HCT116 (cell line): ENCODE measurements around the gene TFCP2L1. TPM values are rescaled to one million over a fixed set of nuclear protein-coding genes. Genes with fewer than 3 reads are reported as not detected.

Source experiments
- ATAC-seq: fragments of 200-7000 bp; cut with Tn5 transposase; 2 replicates; pipeline ENCODE4 v1.9.1; 2020; ENCODE audit warnings: mild to moderate bottlenecking, moderate library complexity
- BruUV-seq: library from RNA; stranded (reverse); fragments of 400-500 nt; replicated peaks from 2 replicates; lab custom pipeline; 2021; lab: Mats Ljungman, UMichigan
- CTCF ChIA-PET: fragments of 300-600 bp; sonication (Branson Sonifier 250); formaldehyde crosslinking; loops from one replicate; lab custom pipeline; 2021; ENCODE audit warnings: antibody characterized with exemption; lab: Charles Lee
- POLR2A ChIA-PET: fragments of 300-600, 350-600 bp; sonication (Branson Sonifier 250); formaldehyde crosslinking; loops from one replicate; lab custom pipeline; 2021; ENCODE audit warnings: antibody characterized with exemption; lab: Charles Lee
- RAD21 ChIA-PET, 2 experiments: fragments of 300-600 bp; sonication (Branson Sonifier 250); formaldehyde crosslinking; loops; one replicate each; lab custom pipeline; 2023; ENCODE audit warnings: low total read pairs in 2 of 2; ENCODE audit not compliant: uncharacterized antibody in 2 of 2, unreplicated experiment in 2 of 2, low non-redundant PET in 1 of 2; lab: Charles Lee
- DNase-seq: peaks from one replicate; pipeline ENCODE4 v3.0.0-alpha.2; 2010; ENCODE audit warnings: low read depth, low spot score
- H2AFZ ChIP-seq: fragments of 200-600 bp; shearing (Covaris generic), sonication (generic); 2 replicates; pipeline ENCODE4 v1.6.1; 2017; ENCODE audit warnings: low read depth, mixed run types, mixed read lengths, antibody characterized with exemption, low read length; ENCODE audit not compliant: poor library complexity, severe bottlenecking
- H3K27ac ChIP-seq: 2 replicates; pipeline ENCODE4 v1.5.1; 2012; ENCODE audit warnings: low read depth, low read length
- H3K27me3 ChIP-seq: fragments of 200-600 bp; sonication (generic); 2 replicates; pipeline ENCODE4 v1.6.1; 2016; ENCODE audit warnings: mixed run types, low read length, mixed read lengths; ENCODE audit not compliant: insufficient read depth
- H3K36me3 ChIP-seq, 2 experiments: fragments of 200-500 bp in 1 of 2; fragments of 200-600 bp in 1 of 2; sonication (Bioruptor generic) in 1 of 2; sonication (generic) in 1 of 2; 2 replicates each; pipeline versions ENCODE4 v1.5.1 to v1.6.1; 2014 to 2016; ENCODE audit warnings: low read length in 2 of 2, inconsistent platforms in 1 of 2, mixed read lengths in 1 of 2, mixed run types in 1 of 2; ENCODE audit not compliant: insufficient read depth in 2 of 2, control insufficient read depth in 1 of 2
- H3K4me1 ChIP-seq, 2 experiments: fragments of 200-600 bp in 1 of 2; sonication (generic) in 1 of 2; 2 replicates each; pipeline versions ENCODE4 v1.5.1 to v1.6.1; 2012 to 2017; ENCODE audit warnings: low read length in 2 of 2, inconsistent platforms in 1 of 2, mild to moderate bottlenecking in 1 of 2, mixed read lengths in 1 of 2, mixed run types in 1 of 2, moderate library complexity in 1 of 2; ENCODE audit not compliant: insufficient read depth in 2 of 2, control insufficient read depth in 1 of 2
- H3K4me2 ChIP-seq: fragments of 200-600 bp; sonication (generic); 2 replicates; pipeline ENCODE4 v1.6.1; 2017; ENCODE audit warnings: mixed run types, low read length, mixed read lengths
- H3K4me3 ChIP-seq, 2 experiments: fragments of 200-600 bp in 1 of 2; sonication (generic) in 1 of 2; replicated peaks in 1 of 2; 2 replicates each; pipeline ENCODE4 v1.5.1; 2011 to 2016; ENCODE audit warnings: low read length in 2 of 2, control low read depth in 1 of 2, low read depth in 1 of 2, mild to moderate bottlenecking in 1 of 2, mixed read lengths in 1 of 2, mixed run types in 1 of 2
- H3K79me2 ChIP-seq: fragments of 200-600 bp; sonication (generic); 2 replicates; pipeline ENCODE4 v1.6.1; 2017; ENCODE audit warnings: mild to moderate bottlenecking, mixed run types, low read length, moderate library complexity, mixed read lengths; ENCODE audit not compliant: insufficient read depth
- H3K9ac ChIP-seq: fragments of 200-600 bp; sonication (generic); 2 replicates; pipeline ENCODE4 v1.6.1; 2016; ENCODE audit warnings: low read length, mixed read lengths
- H3K9me2 ChIP-seq: fragments of 200-600 bp; sonication (generic), shearing (Covaris generic); 2 replicates; pipeline ENCODE4 v1.6.1; 2017; ENCODE audit warnings: mixed run types, mild to moderate bottlenecking, moderate library complexity; ENCODE audit not compliant: insufficient read depth
- H3K9me3 ChIP-seq, 2 experiments: fragments of 200-500 bp in 1 of 2; fragments of 200-600 bp in 1 of 2; sonication (Bioruptor generic) in 1 of 2; sonication (generic) in 1 of 2; 2 replicates each; pipeline ENCODE4 v1.6.1; 2014 to 2017; ENCODE audit warnings: low read length in 2 of 2, mixed read lengths in 2 of 2, inconsistent platforms in 1 of 2, low read depth in 1 of 2, mild to moderate bottlenecking in 1 of 2, mixed run types in 1 of 2, moderate library complexity in 1 of 2; ENCODE audit not compliant: control insufficient read depth in 1 of 2, insufficient read depth in 1 of 2
- H4K20me1 ChIP-seq: fragments of 200-600 bp; sonication (generic), shearing (Covaris generic); 2 replicates; pipeline ENCODE4 v1.6.1; 2017; ENCODE audit warnings: mixed run types, mild to moderate bottlenecking, moderate library complexity; ENCODE audit not compliant: insufficient read depth
- CEBPB ChIP-seq: IDR thresholded peaks from 2 replicates; pipeline ENCODE4 v1.6.1; 2012; ENCODE audit warnings: low read depth
- EGR1 ChIP-seq: IDR thresholded peaks from 2 replicates; pipeline ENCODE4 v1.6.1; 2012; ENCODE audit warnings: low read depth
- FOSL1 ChIP-seq: IDR thresholded peaks from 2 replicates; pipeline ENCODE4 v1.6.1; 2012; ENCODE audit warnings: low read depth
- POLR2A ChIP-seq: IDR thresholded peaks from 2 replicates; pipeline ENCODE4 v1.7.0; 2011; ENCODE audit warnings: borderline replicate concordance; ENCODE audit not compliant: insufficient read depth, insufficient read length; ENCODE audit errors: extremely low read depth
- POLR2AphosphoS5 ChIP-seq: IDR thresholded peaks from 2 replicates; pipeline ENCODE4 v1.6.1; 2011; ENCODE audit warnings: mild to moderate bottlenecking, low read depth, low read length, moderate library complexity
- RAD21 ChIP-seq: IDR thresholded peaks from 2 replicates; pipeline ENCODE4 v1.6.1; 2012; ENCODE audit warnings: low read depth, mild to moderate bottlenecking
- SRF ChIP-seq: IDR thresholded peaks from 2 replicates; pipeline ENCODE4 v1.6.1; 2012; ENCODE audit warnings: low read depth
- TCF7L2 ChIP-seq: IDR thresholded peaks from 2 replicates; pipeline ENCODE4 v1.7.0; 2011; ENCODE audit warnings: borderline replicate concordance, inconsistent platforms; ENCODE audit not compliant: insufficient read depth, insufficient read length; ENCODE audit errors: extremely low read depth
- intact Hi-C: fragments of 100-400 bp; cut with micrococcal nuclease; formaldehyde crosslinking; loops from 2 replicates; pipeline ENCODE4 v1.10.0; 2022
- total RNA-seq: library from RNA; stranded (reverse); gene quantifications from one replicate; pipeline ENCODE4 v1.2.1, GENCODE V29; 2021; ENCODE audit not compliant: unreplicated experiment
- TF ChIP-seq, protein P1 (sequence below), 3 experiments: fragments of 200-600 bp in 1 of 3; sonication (generic) in 1 of 3; IDR thresholded peaks in 2 of 3; conservative IDR thresholded peaks in 1 of 3; 2 replicates each; pipeline ENCODE4 v1.5.1; 2012 to 2017; ENCODE audit warnings: low read depth in 2 of 3, low read length in 2 of 3, antibody characterized with exemption in 1 of 3, borderline replicate concordance in 1 of 3, control low read depth in 1 of 3, mild to moderate bottlenecking in 1 of 3, mixed read lengths in 1 of 3, mixed run types in 1 of 3, moderate library complexity in 1 of 3; ENCODE audit not compliant: insufficient read depth in 1 of 3
- TF ChIP-seq, protein P2 (sequence below): IDR thresholded peaks from 2 replicates; pipeline ENCODE4 v1.6.1; 2012; ENCODE audit warnings: low read depth
- TF ChIP-seq, protein P3 (sequence below): IDR thresholded peaks from 2 replicates; pipeline ENCODE4 v1.6.1; 2011; ENCODE audit warnings: mild to moderate bottlenecking, low read length, moderate library complexity; ENCODE audit not compliant: insufficient replicate concordance; ENCODE audit errors: extremely low read depth

TFCP2L1 gene
- total RNA-seq, 1 experiment from 2014 or later = 8.4 TPM

DNA sequence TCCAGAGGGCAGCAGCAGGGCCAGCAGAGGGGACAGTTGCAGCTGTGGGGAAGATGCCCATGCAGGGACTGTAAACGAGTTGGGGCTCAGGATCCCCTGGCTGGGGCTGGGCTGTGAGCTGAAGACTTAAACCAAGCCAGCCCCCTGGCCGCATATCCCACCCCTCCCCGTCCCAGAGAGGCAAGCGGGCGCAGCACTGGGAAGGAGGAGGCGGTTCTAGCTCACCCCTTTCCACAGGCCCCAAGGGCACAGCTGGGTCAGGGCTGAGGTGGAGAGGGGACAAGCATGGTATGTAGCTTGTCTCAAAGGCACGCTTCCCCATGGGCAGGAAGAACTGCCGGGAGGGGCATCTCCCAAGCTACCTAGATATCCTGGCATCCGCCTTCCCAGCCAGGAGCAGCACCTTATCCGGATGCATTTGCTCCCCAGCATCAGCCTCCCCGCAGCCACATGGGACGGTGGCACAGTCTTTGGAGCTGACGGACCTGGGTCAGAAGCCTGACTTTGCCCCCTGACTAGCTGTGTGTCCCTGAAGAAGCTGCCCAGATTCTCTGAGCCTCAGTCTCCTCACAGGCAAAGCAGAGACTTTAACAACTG lies 75.9 kb downstream of the TFCP2L1 start:
- H3K4me3 ChIP-seq = no peak overlapping the region
- BruUV-seq = no TSS peak
- ChIA-PET RAD21 (no interaction called here), POLR2A (no interaction called here), CTCF (no interaction called here)
- no peak overlapping the region for H3K9ac ChIP-seq
- H3K36me3 ChIP-seq = no peaks in the 10 kb centered on the region
- peaks cover 0 to 32% of the 10 kb centered on the region in 2 experiments; a peak in 3 of 4 replicates for H3K4me1 ChIP-seq
- H2AFZ ChIP-seq = no peak overlapping the region
- no peaks in the 10 kb centered on the region for H3K79me2 ChIP-seq
- H3K9me3 ChIP-seq = no peaks in the 10 kb centered on the region
- H3K27me3 ChIP-seq = no peaks in the 10 kb centered on the region
- TF ChIP-seq CEBPB (no peak), RAD21 (no peak), EGR1 (no peak), SRF (no peak), POLR2AphosphoS5 (no peak), TCF7L2 (no peak), POLR2A (no peak), FOSL1 (no peak)
- TF ChIP-seq, protein P1, sequence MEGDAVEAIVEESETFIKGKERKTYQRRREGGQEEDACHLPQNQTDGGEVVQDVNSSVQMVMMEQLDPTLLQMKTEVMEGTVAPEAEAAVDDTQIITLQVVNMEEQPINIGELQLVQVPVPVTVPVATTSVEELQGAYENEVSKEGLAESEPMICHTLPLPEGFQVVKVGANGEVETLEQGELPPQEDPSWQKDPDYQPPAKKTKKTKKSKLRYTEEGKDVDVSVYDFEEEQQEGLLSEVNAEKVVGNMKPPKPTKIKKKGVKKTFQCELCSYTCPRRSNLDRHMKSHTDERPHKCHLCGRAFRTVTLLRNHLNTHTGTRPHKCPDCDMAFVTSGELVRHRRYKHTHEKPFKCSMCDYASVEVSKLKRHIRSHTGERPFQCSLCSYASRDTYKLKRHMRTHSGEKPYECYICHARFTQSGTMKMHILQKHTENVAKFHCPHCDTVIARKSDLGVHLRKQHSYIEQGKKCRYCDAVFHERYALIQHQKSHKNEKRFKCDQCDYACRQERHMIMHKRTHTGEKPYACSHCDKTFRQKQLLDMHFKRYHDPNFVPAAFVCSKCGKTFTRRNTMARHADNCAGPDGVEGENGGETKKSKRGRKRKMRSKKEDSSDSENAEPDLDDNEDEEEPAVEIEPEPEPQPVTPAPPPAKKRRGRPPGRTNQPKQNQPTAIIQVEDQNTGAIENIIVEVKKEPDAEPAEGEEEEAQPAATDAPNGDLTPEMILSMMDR (IDR thresholded peaks at IDR 0.05 in 2 of 3, conservative IDR thresholded peaks at IDR 0.05 in 1 of 3; ENCODE audit: borderline replicate concordance in 1 of 3, insufficient read depth in 1 of 3, low read depth in 2 of 3, low read length in 2 of 3) = no peak
- TF ChIP-seq, protein P2, sequence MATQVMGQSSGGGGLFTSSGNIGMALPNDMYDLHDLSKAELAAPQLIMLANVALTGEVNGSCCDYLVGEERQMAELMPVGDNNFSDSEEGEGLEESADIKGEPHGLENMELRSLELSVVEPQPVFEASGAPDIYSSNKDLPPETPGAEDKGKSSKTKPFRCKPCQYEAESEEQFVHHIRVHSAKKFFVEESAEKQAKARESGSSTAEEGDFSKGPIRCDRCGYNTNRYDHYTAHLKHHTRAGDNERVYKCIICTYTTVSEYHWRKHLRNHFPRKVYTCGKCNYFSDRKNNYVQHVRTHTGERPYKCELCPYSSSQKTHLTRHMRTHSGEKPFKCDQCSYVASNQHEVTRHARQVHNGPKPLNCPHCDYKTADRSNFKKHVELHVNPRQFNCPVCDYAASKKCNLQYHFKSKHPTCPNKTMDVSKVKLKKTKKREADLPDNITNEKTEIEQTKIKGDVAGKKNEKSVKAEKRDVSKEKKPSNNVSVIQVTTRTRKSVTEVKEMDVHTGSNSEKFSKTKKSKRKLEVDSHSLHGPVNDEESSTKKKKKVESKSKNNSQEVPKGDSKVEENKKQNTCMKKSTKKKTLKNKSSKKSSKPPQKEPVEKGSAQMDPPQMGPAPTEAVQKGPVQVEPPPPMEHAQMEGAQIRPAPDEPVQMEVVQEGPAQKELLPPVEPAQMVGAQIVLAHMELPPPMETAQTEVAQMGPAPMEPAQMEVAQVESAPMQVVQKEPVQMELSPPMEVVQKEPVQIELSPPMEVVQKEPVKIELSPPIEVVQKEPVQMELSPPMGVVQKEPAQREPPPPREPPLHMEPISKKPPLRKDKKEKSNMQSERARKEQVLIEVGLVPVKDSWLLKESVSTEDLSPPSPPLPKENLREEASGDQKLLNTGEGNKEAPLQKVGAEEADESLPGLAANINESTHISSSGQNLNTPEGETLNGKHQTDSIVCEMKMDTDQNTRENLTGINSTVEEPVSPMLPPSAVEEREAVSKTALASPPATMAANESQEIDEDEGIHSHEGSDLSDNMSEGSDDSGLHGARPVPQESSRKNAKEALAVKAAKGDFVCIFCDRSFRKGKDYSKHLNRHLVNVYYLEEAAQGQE = no peak
- TF ChIP-seq, protein P3, sequence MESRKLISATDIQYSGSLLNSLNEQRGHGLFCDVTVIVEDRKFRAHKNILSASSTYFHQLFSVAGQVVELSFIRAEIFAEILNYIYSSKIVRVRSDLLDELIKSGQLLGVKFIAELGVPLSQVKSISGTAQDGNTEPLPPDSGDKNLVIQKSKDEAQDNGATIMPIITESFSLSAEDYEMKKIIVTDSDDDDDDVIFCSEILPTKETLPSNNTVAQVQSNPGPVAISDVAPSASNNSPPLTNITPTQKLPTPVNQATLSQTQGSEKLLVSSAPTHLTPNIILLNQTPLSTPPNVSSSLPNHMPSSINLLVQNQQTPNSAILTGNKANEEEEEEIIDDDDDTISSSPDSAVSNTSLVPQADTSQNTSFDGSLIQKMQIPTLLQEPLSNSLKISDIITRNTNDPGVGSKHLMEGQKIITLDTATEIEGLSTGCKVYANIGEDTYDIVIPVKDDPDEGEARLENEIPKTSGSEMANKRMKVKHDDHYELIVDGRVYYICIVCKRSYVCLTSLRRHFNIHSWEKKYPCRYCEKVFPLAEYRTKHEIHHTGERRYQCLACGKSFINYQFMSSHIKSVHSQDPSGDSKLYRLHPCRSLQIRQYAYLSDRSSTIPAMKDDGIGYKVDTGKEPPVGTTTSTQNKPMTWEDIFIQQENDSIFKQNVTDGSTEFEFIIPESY = no peak
- no peak overlapping the region for H3K4me2 ChIP-seq
- no peak for ATAC-seq
- H3K9me2 ChIP-seq = no peaks in the 10 kb centered on the region
- H4K20me1 ChIP-seq = no peaks in the 10 kb centered on the region
- DNase-seq = no peak
- H3K27ac ChIP-seq = no peak overlapping the region
- intact Hi-C loops = no loop called here
